GM12801 (cell line): ENCODE results near the gene DACH2.

ENCODE experiments used
- TF ChIP-seq, protein P1 (sequence below): IDR thresholded peaks from one replicate; pipeline ENCODE4 v1.5.1; 2011; ENCODE audit warnings: control low read depth; ENCODE audit not compliant: insufficient read length; ENCODE audit errors: extremely low read depth

The DACH2 gene

GRCh38 chrX:86383681-86384540 is 235.7 kb downstream of the DACH2 start:
- TF ChIP-seq, protein P1, sequence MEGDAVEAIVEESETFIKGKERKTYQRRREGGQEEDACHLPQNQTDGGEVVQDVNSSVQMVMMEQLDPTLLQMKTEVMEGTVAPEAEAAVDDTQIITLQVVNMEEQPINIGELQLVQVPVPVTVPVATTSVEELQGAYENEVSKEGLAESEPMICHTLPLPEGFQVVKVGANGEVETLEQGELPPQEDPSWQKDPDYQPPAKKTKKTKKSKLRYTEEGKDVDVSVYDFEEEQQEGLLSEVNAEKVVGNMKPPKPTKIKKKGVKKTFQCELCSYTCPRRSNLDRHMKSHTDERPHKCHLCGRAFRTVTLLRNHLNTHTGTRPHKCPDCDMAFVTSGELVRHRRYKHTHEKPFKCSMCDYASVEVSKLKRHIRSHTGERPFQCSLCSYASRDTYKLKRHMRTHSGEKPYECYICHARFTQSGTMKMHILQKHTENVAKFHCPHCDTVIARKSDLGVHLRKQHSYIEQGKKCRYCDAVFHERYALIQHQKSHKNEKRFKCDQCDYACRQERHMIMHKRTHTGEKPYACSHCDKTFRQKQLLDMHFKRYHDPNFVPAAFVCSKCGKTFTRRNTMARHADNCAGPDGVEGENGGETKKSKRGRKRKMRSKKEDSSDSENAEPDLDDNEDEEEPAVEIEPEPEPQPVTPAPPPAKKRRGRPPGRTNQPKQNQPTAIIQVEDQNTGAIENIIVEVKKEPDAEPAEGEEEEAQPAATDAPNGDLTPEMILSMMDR, result no peak

- TF ChIP-seq, protein P1, result no peak
Observed at GRCh38 chrX:86407371-86407770, 259.1 kb downstream of the DACH2 start.

DNA sequence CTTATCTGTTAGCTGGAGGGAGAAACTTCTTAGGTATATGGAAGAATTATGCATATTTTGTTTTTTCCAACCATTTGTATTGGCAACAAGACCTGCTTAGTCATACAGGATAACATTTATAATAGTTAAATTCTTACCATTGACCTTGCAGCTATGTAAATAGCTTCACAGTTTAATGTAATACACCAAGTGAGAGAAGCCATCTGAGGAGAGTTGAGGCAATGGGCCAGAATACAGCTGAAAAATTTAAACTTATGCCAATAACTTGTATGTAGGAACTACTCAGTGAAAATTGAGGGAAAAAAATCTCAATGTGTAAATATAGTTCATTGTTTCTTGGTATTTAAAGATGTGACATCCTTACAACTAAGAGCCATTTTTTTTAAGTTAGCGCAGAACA is 273.5 kb downstream of the DACH2 start:
- TF ChIP-seq, protein P1, result no peak

GRCh38 chrX:86436116-86436515 is 287.9 kb downstream of the DACH2 start:
- TF ChIP-seq, protein P1, result no peak

DNA sequence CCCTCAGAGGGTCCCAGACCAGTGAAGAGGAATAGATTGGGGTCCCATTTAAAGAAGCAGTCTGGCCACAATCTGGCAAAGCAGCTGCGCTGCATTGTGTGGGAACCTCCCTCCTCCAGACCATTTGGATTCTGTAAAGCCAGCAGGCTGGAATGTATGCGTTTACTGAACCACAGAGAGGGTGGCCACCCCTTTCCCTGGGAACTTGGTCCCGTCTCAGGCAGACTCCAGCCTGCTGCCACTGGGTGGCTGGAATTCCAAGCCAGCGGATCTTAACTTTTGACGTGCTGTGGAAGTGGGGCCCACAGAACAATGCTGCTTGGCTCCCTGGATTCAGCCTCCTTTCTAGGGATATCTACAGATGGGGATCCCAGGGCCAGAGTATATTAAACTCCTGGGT is 307.2 kb downstream of the DACH2 start:
- TF ChIP-seq, protein P1, result no peak

GRCh38 chrX:86460760-86461159 is 312.5 kb downstream of the DACH2 start:
- TF ChIP-seq, protein P1, result no peak

GRCh38 chrX:86504297-86504696 is 356.0 kb downstream of the DACH2 start:
- TF ChIP-seq, protein P1, result no peak
